Gastrocnemius medialis (tissue), 4 donors: ENCODE measurements around the gene UQCR11.

Experiments
- POLR2A ChIP-seq, 2 donors: fragments of 450-650 bp; IDR thresholded peaks; one replicate each; pipeline ENCODE4 v1.6.1; 2017; ENCODE audit warnings: antibody characterized with exemption in 2 of 2, mild to moderate bottlenecking in 2 of 2, moderate library complexity in 2 of 2
- TF ChIP-seq, protein P1 (sequence below), 5 experiments: fragments of 450-650 bp in 3 of 5; fragments of 200-600 bp in 2 of 5; sonication (generic) in 2 of 5; IDR thresholded peaks in 4 of 5; conservative IDR thresholded peaks in 1 of 5; 1 replicate in 4 of 5; 2 replicates in 1 of 5; pipeline ENCODE4 v1.5.1; 2016 to 2019; ENCODE audit warnings: antibody characterized with exemption in 5 of 5, mild to moderate bottlenecking in 3 of 5, moderate library complexity in 3 of 5

DNA sequence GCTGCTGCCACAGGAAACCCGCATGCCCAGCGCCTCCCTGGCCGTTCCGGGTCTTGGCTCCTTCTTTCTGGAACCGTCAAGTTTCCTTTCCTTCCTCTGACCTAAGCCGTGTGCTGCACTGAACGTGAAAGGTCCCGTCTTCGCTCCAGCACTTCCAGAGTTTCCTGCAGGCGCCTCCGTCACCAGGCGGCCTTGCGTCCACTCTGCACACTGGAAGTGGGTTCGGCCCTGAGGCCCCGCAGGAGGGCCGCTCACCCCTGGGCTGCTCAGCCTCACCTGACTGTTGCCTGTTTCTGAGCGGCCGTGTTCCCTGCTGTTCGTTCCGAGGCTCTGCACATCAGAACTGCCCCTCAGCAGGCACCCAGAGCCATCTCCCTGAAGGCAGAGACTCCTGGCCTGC, 24.9 kb downstream of the UQCR11 start:
- TF ChIP-seq, protein P1, sequence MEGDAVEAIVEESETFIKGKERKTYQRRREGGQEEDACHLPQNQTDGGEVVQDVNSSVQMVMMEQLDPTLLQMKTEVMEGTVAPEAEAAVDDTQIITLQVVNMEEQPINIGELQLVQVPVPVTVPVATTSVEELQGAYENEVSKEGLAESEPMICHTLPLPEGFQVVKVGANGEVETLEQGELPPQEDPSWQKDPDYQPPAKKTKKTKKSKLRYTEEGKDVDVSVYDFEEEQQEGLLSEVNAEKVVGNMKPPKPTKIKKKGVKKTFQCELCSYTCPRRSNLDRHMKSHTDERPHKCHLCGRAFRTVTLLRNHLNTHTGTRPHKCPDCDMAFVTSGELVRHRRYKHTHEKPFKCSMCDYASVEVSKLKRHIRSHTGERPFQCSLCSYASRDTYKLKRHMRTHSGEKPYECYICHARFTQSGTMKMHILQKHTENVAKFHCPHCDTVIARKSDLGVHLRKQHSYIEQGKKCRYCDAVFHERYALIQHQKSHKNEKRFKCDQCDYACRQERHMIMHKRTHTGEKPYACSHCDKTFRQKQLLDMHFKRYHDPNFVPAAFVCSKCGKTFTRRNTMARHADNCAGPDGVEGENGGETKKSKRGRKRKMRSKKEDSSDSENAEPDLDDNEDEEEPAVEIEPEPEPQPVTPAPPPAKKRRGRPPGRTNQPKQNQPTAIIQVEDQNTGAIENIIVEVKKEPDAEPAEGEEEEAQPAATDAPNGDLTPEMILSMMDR (IDR thresholded peaks at IDR 0.05 in 4 of 5, conservative IDR thresholded peaks at IDR 0.05 in 1 of 5), result no peak
- TF ChIP-seq POLR2A (IDR thresholded peaks at IDR 0.05), result no peak
